Epidermal melanocyte (primary cell): ENCODE data around the gene DIAPH2.

Experiments used
- DNase-seq: peaks from one replicate; pipeline ENCODE4 v3.0.0; 2011; ENCODE audit warnings: low spot score; ENCODE audit not compliant: insufficient read length

DIAPH2 gene

DNA sequence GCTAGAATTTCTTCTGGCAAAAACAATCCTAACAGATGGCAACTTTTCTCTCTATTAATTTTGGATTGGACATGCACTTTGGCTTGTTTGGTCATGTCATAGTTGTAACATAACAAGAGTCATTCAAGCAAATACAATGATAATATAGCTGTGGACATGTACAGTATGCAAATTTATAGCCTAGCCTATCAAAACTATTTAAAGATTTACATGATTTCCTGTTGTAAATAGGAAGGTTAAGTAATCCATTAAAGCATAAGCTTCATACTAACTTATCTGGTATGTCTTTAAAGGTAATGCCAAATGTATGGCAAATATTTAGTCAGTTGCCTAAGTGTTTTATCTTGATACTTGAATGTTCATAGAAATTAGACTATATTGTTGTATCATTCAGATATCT, 244.4 kb downstream of the DIAPH2 start:
- DNase-seq, result no peak

DNA sequence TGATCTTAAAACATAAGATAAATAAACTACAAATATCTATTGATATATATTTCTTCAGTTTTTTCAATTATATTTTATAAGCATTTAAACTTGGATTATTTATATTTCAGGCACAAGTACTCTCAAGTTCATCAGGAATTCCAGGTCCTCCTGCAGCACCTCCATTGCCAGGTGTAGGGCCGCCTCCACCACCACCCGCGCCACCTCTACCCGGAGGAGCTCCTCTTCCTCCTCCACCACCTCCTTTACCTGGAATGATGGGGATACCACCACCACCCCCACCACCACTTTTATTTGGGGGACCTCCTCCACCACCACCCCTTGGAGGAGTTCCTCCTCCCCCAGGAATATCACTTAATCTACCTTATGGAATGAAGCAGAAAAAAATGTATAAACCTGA, 273.1 kb downstream of the DIAPH2 start:
- no peak for DNase-seq

DNA sequence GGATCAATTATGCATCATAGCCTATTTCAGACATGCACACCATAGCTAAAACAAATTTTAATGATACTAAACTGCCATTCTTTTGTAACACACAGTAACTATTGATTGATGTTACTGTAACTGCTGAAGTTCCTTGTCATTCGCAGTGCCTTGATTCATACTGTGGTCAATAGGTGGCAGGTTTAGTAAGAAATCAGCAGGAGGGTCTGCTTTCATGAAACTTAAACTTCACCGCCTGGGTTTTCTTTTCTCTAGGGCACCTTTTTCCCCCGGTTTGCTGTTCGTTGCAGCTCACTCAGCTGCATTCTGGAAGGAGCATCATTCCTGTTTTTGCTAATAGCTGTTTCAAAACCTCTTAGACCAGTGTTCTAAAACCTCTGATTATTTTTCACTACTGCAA, 287.2 kb downstream of the DIAPH2 start:
- DNase-seq, result no peak

DNA sequence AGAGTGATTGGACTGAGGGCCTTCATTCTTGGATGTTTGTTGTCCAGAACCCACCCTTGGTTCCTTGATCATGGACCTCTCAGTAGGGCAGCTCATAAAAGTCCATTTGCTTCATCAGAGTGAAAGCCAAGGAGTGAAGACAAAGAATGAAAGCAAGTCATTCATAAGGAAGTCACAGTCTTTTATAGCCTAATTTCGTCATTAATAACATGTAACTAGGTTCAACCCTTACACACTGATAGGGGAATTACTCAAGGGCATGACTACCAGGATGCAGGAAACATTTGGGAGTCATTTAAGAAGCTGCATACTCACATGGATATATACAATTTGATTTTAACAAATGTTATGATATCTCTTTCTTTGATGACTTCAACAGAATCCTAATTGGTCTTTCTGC, 294.3 kb downstream of the DIAPH2 start:
- no peak for DNase-seq

DNA sequence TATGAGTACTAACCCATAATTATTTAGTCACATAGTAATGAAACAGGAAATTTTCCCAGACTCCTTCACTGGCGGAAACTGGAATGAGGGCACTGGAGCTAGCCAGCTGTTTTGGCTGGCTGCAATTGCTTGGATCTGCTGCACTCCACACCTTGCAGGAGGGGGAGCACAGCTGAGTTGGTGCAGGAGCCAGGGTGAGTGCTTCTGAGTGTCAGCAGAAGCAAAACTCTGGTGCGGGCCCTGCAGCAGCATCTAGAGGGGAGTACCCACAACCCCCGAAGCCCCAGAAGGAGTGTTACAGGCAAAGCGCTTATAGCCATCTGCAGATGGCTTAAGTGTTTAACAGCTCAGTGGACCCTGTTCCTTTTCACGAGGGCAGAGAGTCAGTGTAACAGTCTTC, 295.1 kb downstream of the DIAPH2 start:
- no peak for DNase-seq

DNA sequence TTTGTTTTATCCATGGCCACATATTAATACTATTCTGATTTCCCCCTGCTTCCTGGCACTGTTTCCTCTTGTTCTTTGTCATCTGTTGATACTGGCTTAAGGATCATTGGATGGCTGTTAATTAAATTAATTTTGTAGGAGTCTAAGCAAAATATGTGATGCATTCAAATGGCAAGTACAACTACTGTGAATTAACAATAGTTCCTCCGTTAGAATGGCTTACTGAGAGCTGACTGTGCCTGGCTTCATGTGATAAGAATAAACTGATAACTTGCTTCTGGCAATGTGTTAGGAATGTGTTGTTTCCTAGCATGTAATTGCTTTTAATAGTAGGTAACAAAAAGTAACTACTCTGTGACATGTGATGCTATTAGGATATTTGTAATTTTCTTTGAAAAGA, 297.5 kb downstream of the DIAPH2 start:
- DNase-seq, result no peak

DNA sequence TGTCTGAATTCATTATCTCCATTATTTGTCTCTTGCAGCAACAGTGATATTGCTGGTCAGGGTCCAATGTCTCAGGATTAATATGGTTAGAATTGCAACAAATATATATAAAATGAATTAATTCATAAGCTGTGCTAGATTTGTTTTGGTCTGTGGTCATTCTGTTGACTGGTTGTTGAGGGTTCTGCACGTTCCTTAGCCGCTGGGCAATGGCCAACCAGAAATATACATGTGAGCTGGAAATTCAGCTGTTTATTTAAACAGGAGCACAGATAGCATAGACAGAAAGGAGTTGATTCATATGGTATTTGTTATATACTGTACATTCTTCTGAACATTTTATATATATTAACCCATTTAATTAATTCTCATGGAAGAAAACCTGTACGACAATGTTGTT, 299.9 kb downstream of the DIAPH2 start:
- DNase-seq, result no peak

DNA sequence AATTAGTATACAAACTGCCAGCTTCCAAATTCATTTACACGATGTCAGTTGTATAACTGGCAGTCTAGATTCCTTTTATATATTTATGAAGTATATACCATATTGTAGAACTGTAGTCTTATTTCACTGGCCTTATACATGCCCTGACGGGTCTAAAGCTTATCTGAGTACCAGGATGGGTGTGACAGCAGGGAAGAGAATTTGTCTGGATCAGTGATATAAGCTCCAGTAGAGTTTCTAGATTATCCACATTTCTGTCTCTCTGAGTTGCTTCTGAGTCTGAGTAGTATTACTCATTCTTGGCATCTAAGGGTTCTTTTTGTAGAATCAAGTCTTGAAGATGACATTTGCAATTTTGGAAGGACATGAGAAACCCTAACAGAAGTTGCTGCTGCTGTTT, 300.4 kb downstream of the DIAPH2 start:
- DNase-seq, result no peak

DNA sequence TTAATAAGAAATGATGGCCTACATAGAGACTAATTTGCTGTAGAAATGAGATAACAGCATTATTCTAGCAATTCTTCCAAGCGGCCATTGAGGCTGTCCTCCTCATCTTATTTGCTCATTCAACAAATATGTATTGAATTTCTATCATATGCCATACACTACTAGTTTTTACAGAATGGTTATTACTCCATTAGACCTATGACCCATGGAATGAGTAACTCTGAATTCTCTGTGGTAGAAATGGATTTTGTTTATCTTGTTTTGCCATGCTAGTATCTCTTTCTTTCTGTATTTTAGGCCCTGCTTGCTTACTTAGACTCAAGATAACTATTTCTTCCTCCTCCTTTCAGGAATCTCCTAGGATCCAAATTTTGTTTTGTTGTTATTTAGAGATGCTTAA, 302.6 kb downstream of the DIAPH2 start:
- DNase-seq, result no peak

DNA sequence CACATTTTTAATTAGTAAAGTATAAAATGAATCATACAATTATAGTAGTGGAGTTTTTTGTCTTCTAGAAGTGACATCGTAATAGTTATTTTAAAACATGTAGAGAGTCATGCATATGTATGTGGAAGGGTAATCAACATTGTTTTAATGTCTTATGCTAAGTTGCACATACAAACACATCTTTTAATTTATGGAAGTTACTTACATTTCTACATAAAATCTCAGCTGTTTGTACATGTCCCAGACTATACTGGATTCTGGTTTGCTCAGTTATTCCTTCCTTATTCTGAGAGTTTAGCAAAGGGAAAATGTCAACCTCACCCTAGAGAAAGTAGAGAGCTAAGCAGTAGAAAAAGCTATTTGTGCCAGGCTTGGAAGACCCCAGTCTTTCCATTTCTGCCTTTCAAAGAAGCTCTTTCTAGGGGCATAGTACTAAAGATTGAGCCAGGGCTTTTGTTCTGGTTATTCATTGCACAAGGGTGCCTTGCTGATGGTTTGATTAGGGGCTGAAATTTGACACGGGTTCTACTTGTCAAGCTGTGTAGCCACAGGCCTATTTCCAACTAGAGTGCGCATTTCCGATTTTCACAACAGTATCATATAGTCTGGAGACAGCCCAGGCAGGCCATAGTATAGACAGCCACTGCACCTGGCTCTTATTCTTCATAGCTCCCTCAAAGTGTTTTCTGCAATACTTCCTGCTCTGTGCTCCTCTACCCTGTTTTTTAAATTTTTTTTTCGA, 305.4 kb downstream of the DIAPH2 start:
- no peak for DNase-seq

DNA sequence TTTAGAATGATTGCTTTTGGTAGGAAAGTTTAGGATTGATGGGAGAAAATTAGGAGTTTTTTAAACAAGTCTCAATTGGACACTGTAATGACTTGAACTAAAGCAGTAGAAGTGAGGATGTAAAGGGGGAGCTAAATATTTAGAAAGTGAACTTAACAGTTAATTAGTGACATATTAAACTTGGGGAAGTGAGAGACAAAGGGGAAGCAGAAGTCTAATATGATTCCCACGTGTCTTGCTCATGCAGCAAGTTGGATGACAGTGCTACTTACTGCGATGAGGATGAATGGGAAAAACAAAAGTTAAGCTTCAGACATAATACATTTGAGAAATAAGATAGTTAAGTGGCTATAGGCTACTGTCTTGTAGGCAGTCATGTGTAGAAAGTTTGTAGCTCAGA, 309.5 kb downstream of the DIAPH2 start:
- no peak for DNase-seq

DNA sequence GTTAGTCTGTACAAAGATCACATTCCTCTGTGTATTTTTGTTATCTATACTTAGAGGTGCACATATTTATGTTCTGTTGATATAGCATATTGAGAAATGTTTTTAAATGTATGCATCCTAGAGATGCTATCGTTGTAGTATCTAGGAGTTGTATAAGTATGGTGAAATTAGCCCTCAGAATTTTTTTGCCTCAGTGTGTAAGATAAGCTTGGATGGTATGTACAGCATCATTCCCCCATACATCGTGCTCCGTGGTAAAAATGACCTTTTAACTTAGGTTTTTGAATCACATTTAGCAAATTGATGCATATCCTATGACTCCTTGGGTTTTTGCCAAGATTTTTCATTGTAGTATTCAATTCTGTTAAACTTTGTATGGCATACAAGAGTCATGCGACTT, 312.6 kb downstream of the DIAPH2 start:
- DNase-seq, result no peak

DNA sequence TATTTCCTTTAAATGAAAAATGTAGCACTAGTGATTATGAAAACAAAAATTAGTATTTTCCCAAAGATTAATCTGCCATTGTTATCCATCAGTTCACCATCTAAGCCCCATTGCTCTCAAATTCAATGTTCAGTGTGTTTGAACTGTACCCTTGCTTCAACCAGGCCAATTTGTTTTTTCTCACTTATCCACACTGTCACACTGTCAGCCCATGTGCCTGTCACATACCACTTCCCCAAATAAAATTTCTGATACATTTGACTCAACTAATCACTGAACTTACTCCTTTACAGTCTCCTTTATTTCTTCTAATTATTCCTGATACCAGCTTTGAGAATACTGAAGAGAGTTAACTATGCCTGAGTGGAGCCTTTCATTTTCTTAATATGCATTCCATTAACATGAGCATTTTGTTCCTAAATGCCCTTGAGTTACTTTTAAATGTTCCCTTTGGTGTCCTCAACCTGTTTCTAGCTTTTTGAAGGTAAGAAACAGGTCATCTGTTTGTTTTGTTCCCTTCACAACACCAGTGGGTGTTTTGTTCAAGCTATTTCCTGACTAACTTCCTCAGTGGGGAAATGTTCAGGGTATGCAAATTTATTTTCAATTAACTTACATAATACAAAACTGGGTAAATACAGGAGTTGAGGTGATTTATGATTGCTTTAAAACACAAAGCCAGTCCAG, 316.2 kb downstream of the DIAPH2 start:
- no peak for DNase-seq

DNA sequence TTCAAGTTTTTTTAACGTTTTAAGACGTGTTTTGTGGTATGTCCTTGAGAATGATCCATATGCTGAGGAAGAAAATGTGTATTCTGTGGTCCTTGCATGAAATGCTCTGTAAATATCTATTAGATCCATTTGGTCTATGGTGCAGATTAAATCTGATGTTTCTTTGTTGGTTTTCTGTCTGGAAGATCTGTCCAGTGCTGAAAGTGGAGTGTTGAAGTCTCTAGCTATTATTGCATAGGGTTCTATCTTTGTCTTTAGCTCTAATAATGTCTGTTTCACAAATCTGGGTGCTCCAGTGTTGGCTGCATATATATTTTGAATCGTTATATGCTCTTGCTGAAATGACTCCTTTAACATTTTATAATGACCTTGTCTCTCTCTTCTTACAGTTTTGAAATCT, 321.5 kb downstream of the DIAPH2 start:
- DNase-seq, result no peak

DNA sequence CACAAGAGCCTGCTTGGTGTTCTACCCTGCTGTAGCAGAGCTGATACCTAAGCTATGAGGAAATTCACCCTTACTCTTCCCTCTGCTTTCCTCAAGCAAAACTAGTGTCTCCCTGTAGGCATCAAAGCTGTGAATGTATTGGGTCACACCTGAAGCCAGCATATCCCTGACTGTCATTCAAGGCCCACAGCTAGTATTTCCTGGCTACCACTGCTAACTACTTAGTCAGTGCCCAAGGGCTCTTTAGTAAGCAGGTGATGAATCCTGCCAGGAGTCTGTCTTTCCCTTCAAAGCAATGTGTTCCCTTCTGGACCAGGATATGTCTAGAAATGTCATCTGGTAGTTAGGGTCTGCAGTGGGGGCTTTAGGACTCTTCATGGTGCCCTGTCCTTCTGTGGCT, 324.7 kb downstream of the DIAPH2 start:
- no peak for DNase-seq

DNA sequence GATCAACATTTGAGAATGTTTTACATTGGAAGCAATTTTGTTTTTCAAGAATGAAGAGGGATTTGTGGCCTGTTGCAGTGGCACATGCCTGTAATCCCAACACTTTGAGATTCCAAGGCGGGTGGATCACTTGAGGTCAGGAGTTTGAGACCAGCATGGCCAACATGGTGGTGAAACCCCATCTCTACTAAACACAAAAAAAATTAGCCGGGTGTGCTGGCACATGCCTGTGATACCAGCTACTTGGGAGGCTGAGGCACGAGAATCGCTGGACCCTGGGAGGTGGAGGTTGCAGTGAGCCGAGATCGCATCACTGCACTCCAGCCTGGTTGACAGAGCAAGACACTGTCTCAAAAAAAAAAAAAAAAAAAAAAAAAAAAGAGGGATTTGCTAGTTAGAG, 326.9 kb downstream of the DIAPH2 start:
- no peak for DNase-seq

DNA sequence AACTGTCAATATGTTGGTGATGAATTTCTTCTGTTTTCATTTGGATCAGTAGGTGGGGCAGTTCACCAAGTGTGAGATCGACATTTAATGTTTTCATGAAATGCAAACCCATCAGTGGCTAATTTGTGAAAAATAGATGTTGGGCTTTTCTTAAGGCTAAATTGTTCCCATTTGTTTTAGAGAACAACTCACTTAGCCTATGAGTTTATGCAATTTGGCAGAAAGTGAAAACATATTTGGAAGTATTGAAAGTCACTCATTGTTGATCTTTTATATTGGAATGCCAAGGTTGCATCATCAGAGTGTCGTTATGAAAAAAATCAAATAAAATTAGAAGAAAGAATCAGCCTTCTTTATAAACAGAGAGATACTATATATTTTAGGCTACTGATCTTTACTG, 331.5 kb downstream of the DIAPH2 start:
- DNase-seq, result no peak

DNA sequence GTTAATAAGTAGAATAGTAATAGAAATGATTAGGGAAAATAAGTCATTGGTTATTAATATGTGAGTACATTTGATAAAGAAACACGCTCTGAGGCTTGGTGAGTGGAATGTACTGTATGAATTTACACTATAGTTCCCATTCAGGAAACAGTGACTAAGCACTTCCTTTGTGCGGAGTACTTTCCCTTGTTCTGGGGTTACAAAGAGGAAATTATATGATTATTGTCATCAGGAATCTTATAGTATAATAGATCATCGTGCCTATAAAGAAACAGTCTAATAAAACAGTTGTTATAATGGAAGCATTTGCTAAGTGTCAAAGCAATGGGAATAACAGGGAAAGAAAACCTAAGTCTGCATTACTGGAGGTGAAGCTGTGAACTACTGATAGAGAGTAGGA, 337.0 kb downstream of the DIAPH2 start:
- no peak for DNase-seq

DNA sequence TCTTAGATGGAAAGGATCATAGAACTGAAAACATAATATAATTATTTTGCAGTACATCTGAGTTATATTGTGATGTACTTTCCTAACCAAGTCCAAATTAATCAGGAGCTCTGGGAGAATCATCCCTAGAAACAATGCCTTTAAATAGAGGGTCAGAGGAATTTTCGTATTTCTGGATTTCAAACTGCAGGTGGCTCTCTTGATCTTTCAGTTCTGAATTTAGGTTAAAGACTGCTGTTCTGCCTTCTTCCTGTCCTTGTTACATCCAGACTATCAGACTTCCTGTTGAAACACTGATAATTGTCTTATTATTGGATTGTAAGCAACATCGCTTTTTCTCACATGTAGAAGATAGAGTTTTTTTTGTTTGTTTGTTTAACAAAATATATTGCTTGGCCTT, 341.8 kb downstream of the DIAPH2 start:
- DNase-seq, result no peak

DNA sequence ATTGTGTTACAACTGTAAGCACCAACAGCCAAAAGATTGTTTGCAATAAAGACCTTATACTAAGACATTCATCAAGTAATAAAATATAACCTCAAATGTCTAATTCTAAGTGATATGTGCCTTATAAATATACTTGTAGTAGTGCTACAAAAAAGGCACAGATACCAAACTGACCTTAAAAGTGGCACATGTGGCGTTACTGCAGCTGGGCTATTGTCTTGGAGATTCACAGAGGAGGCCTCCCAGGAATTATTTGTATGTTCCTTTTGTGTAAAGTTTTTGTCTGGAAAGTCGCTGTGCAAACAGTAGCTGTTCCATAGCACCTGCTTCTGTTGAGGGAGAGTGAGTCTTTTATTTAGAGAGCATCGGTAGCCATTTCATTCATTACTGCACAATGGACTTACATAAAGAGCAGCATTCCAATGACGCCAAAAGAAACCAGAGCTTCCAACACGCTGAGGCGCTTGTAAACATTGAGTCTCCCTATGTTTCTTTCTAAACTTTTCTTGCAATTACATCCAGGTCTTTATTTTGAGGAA, 342.8 kb downstream of the DIAPH2 start:
- DNase-seq, result no peak

DNA sequence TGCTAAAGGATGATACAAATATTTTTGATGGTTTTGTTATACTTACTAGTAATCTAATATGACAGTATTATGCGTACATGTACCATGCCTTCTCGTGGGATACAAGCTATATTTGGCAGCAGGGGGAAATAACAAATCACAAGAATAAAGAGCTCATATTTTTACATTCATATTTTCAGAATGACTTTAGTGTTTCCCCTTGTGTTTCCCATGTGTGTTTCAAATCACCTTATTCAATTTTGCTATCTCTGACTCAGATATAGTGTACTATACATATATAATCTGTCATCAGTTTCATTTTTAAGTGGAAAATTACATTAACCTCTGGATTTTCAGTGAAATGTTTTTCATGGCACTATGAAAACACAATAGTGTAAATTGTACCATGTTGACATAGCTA, 345.8 kb downstream of the DIAPH2 start:
- DNase-seq, result no peak

DNA sequence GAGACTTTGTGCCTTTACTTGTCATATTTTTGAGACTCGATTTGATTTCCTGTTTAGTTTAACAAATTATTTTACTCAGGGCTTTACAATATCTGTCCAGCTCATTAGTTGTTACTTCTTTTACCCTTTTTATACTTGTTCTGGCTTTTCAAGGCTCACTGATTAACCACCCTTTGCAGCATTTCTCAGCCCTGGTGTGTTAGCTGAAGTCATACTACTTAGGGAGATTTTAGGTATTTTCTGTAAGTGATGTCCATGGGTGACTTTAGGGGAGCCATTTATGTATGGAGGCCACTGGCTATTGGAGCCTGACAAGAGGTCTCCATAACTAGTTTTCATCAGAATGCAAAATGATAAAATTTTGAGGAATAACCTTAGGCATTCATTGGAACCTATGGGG, 346.3 kb downstream of the DIAPH2 start:
- DNase-seq, result no peak

DNA sequence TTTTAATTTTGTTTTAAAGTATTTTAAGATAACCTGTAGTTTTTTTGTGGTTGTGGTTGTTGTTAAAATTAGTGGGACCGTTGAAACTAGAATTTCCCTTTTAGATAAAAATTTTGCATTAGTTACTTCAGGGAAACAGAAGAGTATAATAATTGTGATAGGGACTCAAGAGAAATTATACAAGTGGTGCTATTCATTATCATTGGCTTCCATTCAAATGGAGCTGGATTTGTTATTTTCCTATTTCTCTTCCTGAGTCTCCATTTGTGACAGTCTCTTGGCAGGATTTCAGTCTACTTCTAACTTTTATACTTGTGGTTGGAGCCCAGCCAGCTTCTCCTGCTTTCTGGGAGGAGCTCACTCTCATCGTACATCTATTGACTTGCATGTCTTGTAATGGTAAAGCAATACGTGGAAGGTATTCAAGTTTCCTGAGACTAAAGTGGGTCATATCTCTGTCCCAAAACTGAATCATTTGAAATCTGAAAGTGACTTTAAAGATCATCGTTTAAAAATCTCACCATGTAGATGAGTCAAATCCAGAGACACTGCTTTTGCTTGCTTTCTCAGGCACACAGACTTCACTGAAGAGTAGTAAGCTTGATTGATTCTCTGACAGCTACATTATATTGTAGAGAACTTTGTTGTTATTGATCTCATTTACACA, 354.9 kb downstream of the DIAPH2 start:
- DNase-seq, result no peak
